NCI-H748 treated with DMSO at 0.1 percent for 48 hours (cell line): ENCODE measurements around the gene NPTXR.
"Not testable (repeated sequence)": the region's sequence is repeated elsewhere in the genome, so short reads cannot be mapped to it uniquely, and the experiment has no call there.

Source experiments
- DNase-seq: peaks from one replicate; lab custom pipeline; 2025; lab: John Stamatoyannopoulos, UW

Gene NPTXR

GRCh38 chr22:38831166-38831945 lies 12.5 kb downstream of the NPTXR start:
- DNase-seq, result no peak

GRCh38 chr22:38830845-38831108 lies 13.1 kb downstream of the NPTXR start:
- DNase-seq, result no peak

GRCh38 chr22:38830026-38830844 lies 13.6 kb downstream of the NPTXR start:
- no peak for DNase-seq

- no peak for DNase-seq
These were observed 14.3 kb downstream of the NPTXR start for GRCh38 chr22:38829485-38829884.

GRCh38 chr22:38828616-38829205 lies 15.1 kb downstream of the NPTXR start:
- DNase-seq, result no peak

GRCh38 chr22:38828191-38828590 lies 15.6 kb downstream of the NPTXR start:
- no peak for DNase-seq

- DNase-seq, result no peak
These were observed 16.3 kb downstream of the NPTXR start for GRCh38 chr22:38827510-38827909.

- DNase-seq, result no peak
These were observed 17.0 kb downstream of the NPTXR start for GRCh38 chr22:38826801-38827200.

GRCh38 chr22:38826386-38826785 lies 17.4 kb downstream of the NPTXR start:
- no peak for DNase-seq

- no peak for DNase-seq
These were observed 19.2 kb downstream of the NPTXR start for GRCh38 chr22:38824585-38824984.

GRCh38 chr22:38823637-38824036 lies 20.2 kb downstream of the NPTXR start:
- no peak for DNase-seq

- DNase-seq, result no peak
These were observed 20.8 kb downstream of the NPTXR start for GRCh38 chr22:38823076-38823475.

GRCh38 chr22:38820020-38820419 lies 23.8 kb downstream of the NPTXR start:
- DNase-seq, result no peak

- DNase-seq, result no peak
These were observed 24.4 kb downstream of the NPTXR start for GRCh38 chr22:38819387-38819940.

- no peak for DNase-seq
These were observed 26.6 kb downstream of the NPTXR start for GRCh38 chr22:38817196-38817595.

GRCh38 chr22:38815842-38816241 lies 28.0 kb downstream of the NPTXR start:
- DNase-seq, result no peak

GRCh38 chr22:38811241-38811640 lies 32.6 kb downstream of the NPTXR start:
- DNase-seq, result no peak

- DNase-seq, result not testable (repeated sequence)
These were observed 38.7 kb downstream of the NPTXR start for GRCh38 chr22:38805041-38805593.

GRCh38 chr22:38802671-38803121 lies 41.1 kb downstream of the NPTXR start:
- no peak for DNase-seq

GRCh38 chr22:38799265-38800002 lies 44.4 kb downstream of the NPTXR start:
- DNase-seq, result no peak

GRCh38 chr22:38798496-38798895 lies 45.3 kb downstream of the NPTXR start:
- no peak for DNase-seq
